Karpas-422 (cell line): ENCODE results near the gene SURF4. TPM values are rescaled to one million over a fixed set of nuclear protein-coding genes. Genes with fewer than 3 reads are reported as not detected.
"Not testable (repeated sequence)": the region's sequence is repeated elsewhere in the genome, so short reads cannot be mapped to it uniquely, and the experiment has no call there.

Source experiments
- DNase-seq: peaks from one replicate; pipeline ENCODE4 v3.0.0-alpha.2; 2015
- H2AFZ ChIP-seq: fragments of 200-600 bp; sonication (generic); 2 replicates; pipeline ENCODE4 v1.6.1; 2014; ENCODE audit warnings: antibody characterized with exemption, low read length, mixed read lengths
- H3K27ac ChIP-seq: fragments of 200-600 bp; sonication (generic); 2 replicates; pipeline ENCODE4 v1.5.1; 2014; ENCODE audit warnings: mild to moderate bottlenecking, low read length, moderate library complexity
- H3K27me3 ChIP-seq: fragments of 200-600 bp; sonication (generic); 2 replicates; pipeline ENCODE4 v1.6.1; 2014; ENCODE audit warnings: low read length, mixed read lengths
- H3K36me3 ChIP-seq: fragments of 200-600 bp; sonication (generic); 2 replicates; pipeline ENCODE4 v1.6.1; 2014; ENCODE audit warnings: low read length, mixed read lengths; ENCODE audit not compliant: insufficient read depth
- H3K4me1 ChIP-seq: fragments of 200-600 bp; sonication (generic); 2 replicates; pipeline ENCODE4 v1.6.1; 2014; ENCODE audit warnings: mild to moderate bottlenecking, low read length, mixed read lengths
- H3K4me2 ChIP-seq: fragments of 200-600 bp; sonication (generic); 2 replicates; pipeline ENCODE4 v1.6.1; 2014; ENCODE audit warnings: low read length, low read depth, mild to moderate bottlenecking; ENCODE audit not compliant: poor library complexity, severe bottlenecking
- H3K4me3 ChIP-seq: fragments of 200-600 bp; sonication (generic); 2 replicates; pipeline ENCODE4 v1.5.1; 2014; ENCODE audit warnings: mild to moderate bottlenecking, antibody characterized with exemption, low read length, mixed read lengths
- H3K79me2 ChIP-seq: fragments of 200-600 bp; sonication (generic); 2 replicates; pipeline ENCODE4 v1.6.1; 2014; ENCODE audit warnings: mild to moderate bottlenecking, low read length, mixed read lengths
- H3K9ac ChIP-seq: fragments of 200-600 bp; sonication (generic); 2 replicates; pipeline ENCODE4 v1.6.0; 2014; ENCODE audit warnings: low read length
- H3K9me2 ChIP-seq: fragments of 200-600 bp; sonication (generic), shearing (Covaris generic); replicated peaks from 2 replicates; pipeline ENCODE4 v1.6.0; 2014; ENCODE audit warnings: mild to moderate bottlenecking, low read length, moderate library complexity; ENCODE audit not compliant: insufficient read depth
- H3K9me3 ChIP-seq: fragments of 300-700, 200-600 bp; sonication (generic); 2 replicates; pipeline ENCODE4 v1.6.1; 2014; ENCODE audit warnings: low read length, mixed read lengths
- H4K20me1 ChIP-seq: fragments of 200-600 bp; sonication (generic); 2 replicates; pipeline ENCODE4 v1.6.1; 2014; ENCODE audit warnings: mild to moderate bottlenecking, antibody characterized with exemption, low read length, low read depth; ENCODE audit not compliant: insufficient read depth
- total RNA-seq: library from RNA; depleted of rRNA; stranded (reverse); fragments of >200 nt; shearing (Covaris generic); gene quantifications from 2 replicates; pipeline ENCODE4 v1.2.3, GENCODE V29; 2014; ENCODE audit warnings: low replicate concordance

SURF4 gene
- total RNA-seq, 1 experiment from 2014 or later: 84.1 TPM

DNA sequence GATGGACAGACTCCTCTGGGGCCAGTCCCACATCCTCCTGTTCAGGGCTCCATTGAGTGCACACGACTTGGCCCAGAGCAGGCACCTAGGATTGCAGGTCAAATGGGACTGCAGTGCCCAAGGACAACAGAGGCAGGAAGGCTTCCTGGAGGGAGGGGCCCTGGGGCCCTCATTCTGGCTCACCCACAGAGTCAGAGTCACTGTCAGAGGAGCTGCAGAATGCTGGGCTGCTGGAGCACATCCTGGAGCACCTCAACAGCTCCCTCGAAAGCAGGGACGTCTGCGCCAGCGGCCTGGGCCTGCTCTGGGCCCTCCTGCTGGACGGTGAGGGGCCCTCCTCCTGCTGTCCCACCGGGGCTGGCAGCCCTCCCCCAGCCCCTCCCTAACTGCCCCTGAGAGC is 26.8 kb upstream of the SURF4 start:
- DNase-seq: no peak
- Histone ChIP-seq H3K27me3 (no peaks in the 10 kb centered on the region), H3K4me2 (no peak overlapping the region), H3K4me3 (no peak overlapping the region), H4K20me1 (peaks cover 15% of the 10 kb centered on the region; the same call in 1 of the 2 replicates), H3K27ac (no peak overlapping the region), H2AFZ (no peak overlapping the region), H3K79me2 (no peaks in the 10 kb centered on the region), H3K9ac (no peak overlapping the region), H3K9me3 (no peaks in the 10 kb centered on the region), H3K9me2 (no peaks in the 10 kb centered on the region), H3K36me3 (peaks cover 16% of the 10 kb centered on the region), H3K4me1 (no peaks in the 10 kb centered on the region)

DNA sequence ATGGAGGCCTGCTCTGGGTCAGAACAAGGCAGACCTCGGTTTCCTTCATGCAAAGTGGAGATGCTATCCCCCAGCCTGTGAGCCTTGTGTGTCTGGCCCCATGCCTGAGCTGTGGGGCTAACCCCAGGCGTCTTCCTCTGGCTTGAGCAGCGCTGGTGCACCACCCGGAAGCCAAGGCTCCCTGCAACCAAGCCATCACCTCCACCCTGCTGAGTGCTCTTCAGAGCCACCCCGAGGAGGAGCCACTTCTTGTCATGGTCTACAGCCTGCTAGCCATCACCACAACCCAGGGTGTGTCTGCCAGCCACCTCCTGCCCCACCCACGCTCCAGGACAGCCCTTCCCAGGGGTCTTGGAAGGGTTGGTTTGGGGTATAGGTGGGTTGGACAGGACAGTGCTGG is 25.7 kb upstream of the SURF4 start:
- no peaks in the 10 kb centered on the region for H3K9me2 ChIP-seq
- no peaks in the 10 kb centered on the region for H3K79me2 ChIP-seq
- no peak overlapping the region for H3K9ac ChIP-seq
- H3K36me3 ChIP-seq: peaks cover 15% of the 10 kb centered on the region
- H2AFZ ChIP-seq: no peak overlapping the region
- no peak overlapping the region for H3K4me3 ChIP-seq
- no peak for DNase-seq
- H3K27ac ChIP-seq: no peak overlapping the region
- H3K9me3 ChIP-seq: no peaks in the 10 kb centered on the region
- H3K27me3 ChIP-seq: no peaks in the 10 kb centered on the region
- H3K4me1 ChIP-seq: no peaks in the 10 kb centered on the region
- peaks cover 13% of the 10 kb centered on the region; the same call in 1 of the 2 replicates for H4K20me1 ChIP-seq
- no peak overlapping the region for H3K4me2 ChIP-seq

DNA sequence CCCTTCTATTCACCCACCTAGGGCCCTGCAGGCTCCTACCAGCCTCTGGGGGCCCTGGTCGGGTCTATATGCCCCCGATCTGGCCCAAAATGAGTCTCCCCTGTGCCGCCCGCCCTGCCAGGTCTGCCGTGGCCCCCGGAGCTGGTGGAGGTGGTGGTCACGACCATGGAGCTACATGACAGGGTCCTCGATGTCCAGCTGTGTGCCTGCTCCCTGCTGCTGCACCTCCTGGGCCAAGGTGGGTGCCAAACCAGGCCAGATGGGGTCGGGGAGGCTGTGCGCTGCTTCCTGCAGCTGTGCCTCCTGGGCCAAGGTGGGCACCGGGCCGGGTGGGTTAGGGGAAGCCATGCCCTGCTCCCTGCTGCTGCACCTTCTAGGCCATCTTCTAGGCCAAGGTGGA is 24.4 kb upstream of the SURF4 start:
- Histone ChIP-seq H3K4me3 (no peak overlapping the region), H4K20me1 (no peaks in the 10 kb centered on the region; the same call in 1 of the 2 replicates), H3K4me1 (no peaks in the 10 kb centered on the region), H2AFZ (no peak overlapping the region), H3K79me2 (no peaks in the 10 kb centered on the region), H3K9me2 (no peaks in the 10 kb centered on the region), H3K9me3 (no peaks in the 10 kb centered on the region), H3K9ac (no peak overlapping the region), H3K27ac (no peak overlapping the region), H3K27me3 (no peaks in the 10 kb centered on the region), H3K4me2 (no peak overlapping the region), H3K36me3 (peaks cover 4% of the 10 kb centered on the region; the same call in 1 of the 2 replicates)
- DNase-seq: no peak

DNA sequence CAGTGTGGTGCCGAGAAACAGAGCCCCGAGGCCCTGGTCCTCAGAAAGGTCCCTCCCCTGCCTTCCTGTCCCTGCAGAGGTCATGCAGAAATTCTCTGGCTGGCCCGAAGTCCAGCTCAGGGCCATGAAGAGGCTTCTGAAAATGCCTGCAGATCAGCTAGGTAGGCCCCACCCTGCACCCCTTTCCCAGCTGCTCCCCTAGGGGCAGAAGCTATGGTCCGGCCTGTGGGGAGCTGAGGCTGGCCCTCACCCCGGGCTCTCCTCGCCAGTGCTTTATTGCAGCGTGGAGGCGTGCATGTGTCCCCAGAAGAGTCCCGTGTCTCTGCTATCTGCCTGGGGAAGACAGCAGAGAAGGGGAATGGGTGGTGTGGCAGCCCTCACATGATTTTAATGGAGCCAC is 22.0 kb upstream of the SURF4 start:
- DNase-seq: no peak
- Histone ChIP-seq H2AFZ (no peak overlapping the region), H3K4me2 (no peak overlapping the region), H3K79me2 (no peaks in the 10 kb centered on the region), H3K9ac (no peak overlapping the region), H3K4me1 (no peaks in the 10 kb centered on the region), H3K9me3 (no peaks in the 10 kb centered on the region), H3K27ac (no peak overlapping the region), H4K20me1 (no peaks in the 10 kb centered on the region; the same call in 1 of the 2 replicates), H3K9me2 (no peaks in the 10 kb centered on the region), H3K27me3 (no peaks in the 10 kb centered on the region), H3K4me3 (no peak overlapping the region), H3K36me3 (no peaks in the 10 kb centered on the region)

DNA sequence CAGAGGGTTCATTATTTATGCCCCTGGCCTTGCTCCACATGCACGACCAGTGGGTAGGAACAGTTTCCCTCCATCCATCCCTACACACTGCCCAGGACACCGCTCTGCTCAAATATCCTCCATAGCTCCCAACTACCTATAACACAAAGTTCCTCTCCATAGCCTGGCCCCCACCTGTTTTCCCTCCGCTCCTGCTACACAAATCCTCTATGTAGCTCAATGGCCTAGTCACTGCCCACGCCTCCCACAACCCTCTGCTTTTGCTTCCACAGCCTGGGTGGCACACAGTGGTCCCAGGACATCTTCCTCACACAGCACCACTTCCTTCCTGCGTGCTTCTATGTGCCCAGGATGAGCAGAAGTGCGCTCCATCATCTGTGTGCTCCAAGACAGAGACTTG is 21.5 kb upstream of the SURF4 start:
- Histone ChIP-seq H3K9me2 (no peaks in the 10 kb centered on the region), H2AFZ (no peak overlapping the region), H3K9ac (no peak overlapping the region), H3K27ac (no peak overlapping the region), H3K4me2 (no peak overlapping the region), H3K79me2 (no peaks in the 10 kb centered on the region), H3K27me3 (no peaks in the 10 kb centered on the region), H4K20me1 (no peaks in the 10 kb centered on the region), H3K9me3 (no peaks in the 10 kb centered on the region), H3K36me3 (no peaks in the 10 kb centered on the region), H3K4me1 (no peaks in the 10 kb centered on the region), H3K4me3 (no peak overlapping the region)
- DNase-seq: no peak

DNA sequence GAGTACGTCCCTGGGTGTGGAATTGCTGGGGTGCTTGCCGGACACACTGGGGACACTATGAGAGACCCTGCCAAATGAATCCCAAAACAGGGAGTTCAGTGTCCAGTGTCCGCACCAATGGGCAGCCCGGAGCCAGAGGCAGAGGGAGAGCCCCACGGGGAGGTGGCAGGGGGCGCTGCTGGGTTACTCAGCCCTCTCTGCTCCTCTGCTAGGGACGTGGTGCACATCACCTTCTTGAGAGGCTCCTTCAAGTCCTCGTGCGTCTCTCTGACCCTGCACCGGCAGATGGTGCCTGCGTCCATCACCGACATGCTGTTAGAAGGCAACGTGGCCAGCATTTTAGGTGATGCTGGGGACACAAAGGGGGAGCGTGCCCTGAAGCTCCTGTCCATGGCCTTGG is 21.1 kb upstream of the SURF4 start:
- Histone ChIP-seq H3K4me3 (no peak overlapping the region), H3K4me2 (no peak overlapping the region), H3K9ac (no peak overlapping the region), H3K9me2 (no peaks in the 10 kb centered on the region), H4K20me1 (no peaks in the 10 kb centered on the region), H3K9me3 (no peaks in the 10 kb centered on the region), H3K4me1 (no peaks in the 10 kb centered on the region), H3K27me3 (no peaks in the 10 kb centered on the region), H3K79me2 (no peaks in the 10 kb centered on the region), H3K36me3 (no peaks in the 10 kb centered on the region), H3K27ac (no peak overlapping the region), H2AFZ (no peak overlapping the region)
- peak; percentile 53 for DNase-seq

DNA sequence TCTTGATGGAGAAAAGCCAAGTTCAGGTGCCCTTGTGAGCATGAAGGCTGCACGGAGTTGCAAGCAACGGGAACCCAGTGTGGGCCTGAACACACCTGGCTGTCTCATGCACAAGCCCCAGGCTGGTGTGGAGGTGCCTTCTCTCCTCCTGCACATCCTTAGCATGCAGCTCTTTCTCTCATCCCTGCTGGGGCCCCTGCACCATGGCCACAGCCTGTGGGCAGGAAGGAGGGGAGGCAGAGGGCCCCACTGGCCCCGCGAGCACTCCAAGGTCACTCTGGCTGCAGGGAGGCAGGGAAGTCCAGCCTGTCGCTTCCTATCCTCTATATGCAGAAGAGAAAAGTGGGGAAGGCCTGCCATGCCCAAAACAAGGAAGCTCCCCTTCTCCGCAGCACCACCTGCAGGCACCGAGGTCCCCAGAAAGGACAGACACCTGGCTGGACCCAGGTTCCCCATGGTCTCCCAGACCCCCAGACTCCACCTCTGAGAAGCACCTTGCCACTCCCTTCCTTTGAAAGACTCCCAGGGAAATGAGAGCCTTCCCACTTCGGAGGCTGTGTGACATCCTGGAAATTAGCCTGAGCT is 18.9 kb upstream of the SURF4 start:
- H3K36me3 ChIP-seq: no peaks in the 10 kb centered on the region
- no peaks in the 10 kb centered on the region for H3K4me1 ChIP-seq
- no peak overlapping the region for H3K4me2 ChIP-seq
- H3K27me3 ChIP-seq: no peaks in the 10 kb centered on the region
- no peaks in the 10 kb centered on the region for H3K9me2 ChIP-seq
- H4K20me1 ChIP-seq: no peaks in the 10 kb centered on the region
- no peak overlapping the region for H2AFZ ChIP-seq
- H3K9ac ChIP-seq: no peak overlapping the region
- no peaks in the 10 kb centered on the region for H3K79me2 ChIP-seq
- DNase-seq: no peak
- no peaks in the 10 kb centered on the region for H3K9me3 ChIP-seq
- no peak overlapping the region for H3K4me3 ChIP-seq
- H3K27ac ChIP-seq: no peak overlapping the region

DNA sequence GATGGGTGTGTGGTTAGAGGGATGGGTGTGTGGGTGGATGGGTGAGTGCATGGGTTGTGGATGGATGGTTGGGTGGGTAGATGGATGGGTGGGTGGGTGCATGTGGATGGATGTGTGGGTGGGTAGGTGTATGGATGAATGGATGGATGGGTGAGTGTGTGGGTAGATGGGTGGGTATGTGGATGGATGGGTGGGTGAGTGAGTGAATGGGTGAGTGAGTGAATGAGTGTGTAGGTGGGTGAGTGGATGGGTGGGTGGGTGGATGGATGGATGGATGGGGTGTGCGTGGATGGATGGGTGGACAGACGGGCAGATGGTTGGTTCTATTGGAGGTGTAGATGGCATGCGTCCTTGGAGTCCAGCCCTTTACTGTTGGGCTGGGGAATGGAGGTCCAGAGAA is 17.5 kb upstream of the SURF4 start:
- Histone ChIP-seq H3K4me3 (no peak overlapping the region), H4K20me1 (no peaks in the 10 kb centered on the region), H3K9me2 (no peaks in the 10 kb centered on the region), H2AFZ (no peak overlapping the region), H3K4me1 (no peaks in the 10 kb centered on the region), H3K36me3 (no peaks in the 10 kb centered on the region), H3K79me2 (no peaks in the 10 kb centered on the region), H3K9ac (no peak overlapping the region), H3K4me2 (no peak overlapping the region), H3K27ac (no peak overlapping the region), H3K27me3 (no peaks in the 10 kb centered on the region), H3K9me3 (no peaks in the 10 kb centered on the region)
- DNase-seq: no peak

DNA sequence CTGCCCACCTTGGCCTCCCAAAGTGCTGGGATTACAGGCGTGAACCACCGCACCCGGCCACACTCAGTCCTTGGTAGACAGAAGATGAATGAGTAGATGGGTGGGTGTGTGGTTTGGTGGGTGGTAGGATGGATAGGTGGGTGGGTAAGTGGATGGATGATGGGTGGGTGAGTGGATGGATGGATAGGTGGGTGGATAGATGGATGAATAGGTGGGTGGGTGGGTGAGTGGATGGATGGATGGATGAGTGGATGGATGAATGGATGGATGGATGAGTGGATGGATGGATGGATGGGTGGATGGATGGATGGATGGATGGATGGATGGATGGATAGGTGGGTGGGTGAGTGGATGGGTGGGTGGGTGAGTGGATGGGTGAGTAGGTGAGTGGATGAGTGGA is 16.4 kb upstream of the SURF4 start:
- DNase-seq, H3K9me3 ChIP-seq, H3K79me2 ChIP-seq, H3K27me3 ChIP-seq, H3K4me1 ChIP-seq, H3K4me2 ChIP-seq, H2AFZ ChIP-seq, H3K9ac ChIP-seq, H3K36me3 ChIP-seq, H3K9me2 ChIP-seq, H4K20me1 ChIP-seq, H3K27ac ChIP-seq, H3K4me3 ChIP-seq: not testable (repeated sequence)
